GM12891 (cell line): Measurements from ENCODE around the gene PYCARD.
A peak's percentile ranks its signal among the peaks of the same experiment; 100 is the strongest.

ENCODE experiments used
- DNase-seq: peaks from one replicate; pipeline ENCODE4 v3.0.0; 2011; ENCODE audit warnings: low spot score; ENCODE audit not compliant: insufficient read length
- FAIRE-seq: peaks from 2 replicates; lab custom pipeline; 2011; peaks lifted over from hg19 to GRCh38; lab: Jason Lieb, UNC
- PAX5 ChIP-seq: IDR thresholded peaks from 2 replicates; pipeline ENCODE4 v1.6.1; 2011; ENCODE audit warnings: low read length, moderate library complexity, mild to moderate bottlenecking; ENCODE audit not compliant: insufficient read depth, severe bottlenecking
- POLR2A ChIP-seq: IDR thresholded peaks from 2 replicates; pipeline ENCODE4 v1.6.1; 2011; ENCODE audit warnings: low read depth, low read length, control low read depth
- POLR2AphosphoS5 ChIP-seq: IDR thresholded peaks from 2 replicates; pipeline ENCODE4 v1.6.1; 2011; ENCODE audit warnings: low read depth, low read length, control low read depth
- POU2F2 ChIP-seq: IDR thresholded peaks from 2 replicates; pipeline ENCODE4 v1.6.1; 2011; ENCODE audit warnings: low read depth, mild to moderate bottlenecking, control low read depth, low read length, moderate library complexity
- SPI1 ChIP-seq: IDR thresholded peaks from 2 replicates; pipeline ENCODE4 v1.6.1; 2011; ENCODE audit warnings: low read depth, low read length, control low read depth
- TAF1 ChIP-seq: IDR thresholded peaks from 2 replicates; pipeline ENCODE4 v1.6.1; 2011; ENCODE audit warnings: low read depth, low read length, control low read depth

The PYCARD gene

DNA sequence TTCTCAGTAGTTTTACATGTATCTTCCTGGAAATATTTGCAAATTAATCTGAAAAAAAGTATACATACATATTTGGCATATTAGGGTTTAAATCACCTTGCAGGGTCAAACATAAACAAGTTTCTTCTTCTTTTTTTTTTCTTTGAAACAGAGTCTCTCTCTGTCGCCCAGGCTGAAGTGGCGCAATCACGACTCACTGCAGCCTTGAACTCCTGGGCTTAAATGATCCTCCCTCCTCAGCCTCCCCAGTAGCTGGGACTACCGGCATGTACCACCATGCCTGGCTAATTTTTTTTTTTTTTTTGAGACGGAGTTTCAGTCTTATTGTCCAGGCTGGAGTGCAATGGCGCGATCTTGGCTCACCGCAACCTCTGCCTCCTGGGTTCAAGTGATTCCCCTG lies 35.2 kb downstream of the PYCARD start:
- no peak for FAIRE-seq
- TF ChIP-seq SPI1 (no peak), PAX5 (no peak), TAF1 (no peak), POLR2A (no peak), POLR2AphosphoS5 (no peak), POU2F2 (no peak)
- no peak for DNase-seq

DNA sequence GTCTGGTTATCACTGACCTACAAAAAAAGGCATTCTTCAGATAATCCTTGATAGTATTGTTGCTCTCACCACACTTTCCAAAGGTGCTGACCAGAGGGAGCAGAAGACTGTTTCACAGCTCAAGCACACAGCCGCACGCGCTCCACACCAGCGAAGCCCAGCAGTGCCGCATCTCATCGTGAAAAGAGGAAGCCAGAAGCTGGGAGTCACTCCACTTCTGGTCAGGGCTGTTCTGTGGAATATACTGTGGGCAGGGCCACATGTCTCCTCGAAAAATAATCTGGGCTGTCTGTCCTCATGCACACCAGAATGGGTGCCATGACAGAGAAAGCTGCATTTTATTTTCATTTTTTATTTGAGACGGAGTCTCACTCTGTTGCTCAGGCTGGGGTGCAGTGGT lies 45.4 kb downstream of the PYCARD start:
- no peak for FAIRE-seq
- TF ChIP-seq POU2F2 (no peak), SPI1 (peak; percentile 41), POLR2A (no peak), TAF1 (no peak), PAX5 (no peak), POLR2AphosphoS5 (no peak)
- DNase-seq, result no peak
